Measurements from ENCODE around the gene PRICKLE1. TPM values are rescaled to one million over a fixed set of nuclear protein-coding genes. Genes with fewer than 3 reads are reported as not detected.

The PRICKLE1 gene
- total RNA-seq, 2 donors from 2014 or later, result 3.6 to 4.7 TPM

- no peaks in the 10 kb centered on the region for H3K36me3 ChIP-seq (replicated peaks in 1 of 2; ENCODE audit: insufficient read depth in 1 of 2, low read depth in 2 of 2)
- ATAC-seq (no peak), DNase-seq (no peak)
- H3K9me3 ChIP-seq, result no peaks in the 10 kb centered on the region
- TF ChIP-seq CTCF (IDR thresholded peaks at IDR 0.05) (no peak), POLR2A (IDR thresholded peaks at IDR 0.05) (no peak)
- H3K4me3 ChIP-seq, result no peak overlapping the region
- intact Hi-C loops (cut with DNase I), result no loop called here
- H3K27ac ChIP-seq, result no peak overlapping the region
- H3K27me3 ChIP-seq, result no peaks in the 10 kb centered on the region
- 93 to 94% methylated on average over 4 of the region's 4 CpGs for WGBS, 2 donors
- no peaks in the 10 kb centered on the region for H3K4me1 ChIP-seq
These were observed 92.7 kb downstream of the PRICKLE1 start for GRCh38 chr12:42496886-42497285.

DNA sequence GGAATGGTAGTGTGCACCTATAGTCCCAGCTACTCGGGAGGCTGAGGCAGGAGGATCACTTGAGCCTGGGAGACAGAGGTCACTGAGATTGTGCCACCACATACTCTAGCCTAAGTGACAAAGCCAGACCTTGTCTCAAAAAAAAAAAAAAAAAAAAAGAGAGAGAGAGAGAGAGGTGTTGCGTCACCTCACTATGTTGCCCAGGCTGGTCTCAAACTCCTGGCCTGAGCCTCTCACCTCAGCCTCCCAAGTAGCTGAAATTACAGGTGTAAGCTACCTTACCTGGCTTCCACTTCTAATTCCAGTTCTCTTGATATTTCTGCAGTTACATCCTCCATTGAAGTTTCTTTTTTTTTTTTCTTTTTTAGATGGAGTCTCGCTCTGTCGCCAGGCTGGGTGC lies 94.3 kb downstream of the PRICKLE1 start:
- Histone ChIP-seq H3K4me1 (no peaks in the 10 kb centered on the region), H3K27me3 (no peaks in the 10 kb centered on the region), H3K4me3 (no peak overlapping the region), H3K9me3 (no peaks in the 10 kb centered on the region), H3K36me3 (replicated peaks in 1 of 2; ENCODE audit: insufficient read depth in 1 of 2, low read depth in 2 of 2) (no peaks in the 10 kb centered on the region), H3K27ac (no peak overlapping the region)
- no peak for DNase-seq
- no peak for ATAC-seq
- TF ChIP-seq CTCF (IDR thresholded peaks at IDR 0.05) (no peak), POLR2A (IDR thresholded peaks at IDR 0.05) (no peak)
- WGBS, 2 donors, result 81 to 96% methylated on average over 4 of the region's 4 CpGs
- intact Hi-C loops (cut with DNase I), result no loop called here

DNA sequence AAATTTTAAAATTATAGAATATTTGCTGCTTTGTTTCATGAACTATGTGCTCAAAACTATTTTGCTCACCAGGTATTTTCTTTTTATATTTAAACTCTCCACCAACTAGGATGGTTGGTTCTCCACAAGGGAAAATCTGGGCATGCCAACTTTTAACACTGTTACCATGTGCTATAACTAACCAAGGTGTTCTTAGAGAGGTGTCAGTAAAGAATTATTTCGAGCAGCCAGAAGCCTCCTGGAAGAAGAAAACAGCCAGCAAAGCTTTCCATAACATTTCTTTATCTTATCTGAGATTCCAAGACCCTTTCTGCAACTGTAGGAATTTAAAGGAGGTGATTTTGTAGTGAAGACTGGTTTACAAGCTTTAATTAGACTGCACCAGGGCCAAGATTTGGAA lies 97.3 kb downstream of the PRICKLE1 start:
- Histone ChIP-seq H3K27me3 (no peaks in the 10 kb centered on the region), H3K36me3 (replicated peaks in 1 of 2; ENCODE audit: insufficient read depth in 1 of 2, low read depth in 2 of 2) (no peaks in the 10 kb centered on the region), H3K4me3 (no peak overlapping the region), H3K27ac (no peak overlapping the region), H3K4me1 (no peaks in the 10 kb centered on the region), H3K9me3 (no peaks in the 10 kb centered on the region)
- ATAC-seq (no peak), DNase-seq (no peak)
- intact Hi-C loops (cut with DNase I), result no loop called here
- no peak for TF ChIP-seq POLR2A (IDR thresholded peaks at IDR 0.05)
- no peak for TF ChIP-seq CTCF (IDR thresholded peaks at IDR 0.05)
- WGBS, 2 donors, result 58 to 63% methylated on average over 1 of the region's 1 CpG

DNA sequence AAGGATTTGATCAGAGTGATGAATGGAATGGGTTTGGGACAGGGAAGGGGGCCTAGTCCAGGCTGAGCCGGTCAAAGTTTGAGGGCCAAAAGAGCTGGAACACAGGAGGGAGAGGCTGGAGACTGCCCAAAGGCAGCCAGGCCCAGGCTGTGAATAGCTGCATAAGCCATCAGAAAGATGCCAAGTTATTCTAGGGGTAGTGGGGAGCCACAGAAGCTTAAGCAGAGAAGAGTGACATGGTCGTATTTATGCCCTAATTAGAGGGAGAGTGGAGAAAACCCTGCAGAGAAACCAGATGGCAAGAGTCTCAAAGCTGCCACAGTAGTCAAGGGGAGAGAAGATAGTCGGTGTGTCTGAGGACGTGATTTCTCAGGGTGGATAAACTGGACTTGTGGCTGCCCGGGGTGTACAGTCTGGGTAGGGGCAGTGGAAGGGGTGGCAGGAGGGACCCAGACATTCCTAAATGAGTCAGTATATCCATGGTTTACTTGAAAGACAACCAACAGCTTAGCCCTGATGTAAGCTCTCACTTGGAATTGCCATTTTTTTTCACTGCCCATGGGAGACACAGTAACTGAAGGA lies 99.2 kb downstream of the PRICKLE1 start:
- no peak overlapping the region for H3K4me3 ChIP-seq
- H3K36me3 ChIP-seq (replicated peaks in 1 of 2; ENCODE audit: insufficient read depth in 1 of 2, low read depth in 2 of 2), result no peaks in the 10 kb centered on the region
- DNase-seq, result no peak
- no peaks in the 10 kb centered on the region for H3K9me3 ChIP-seq
- no peaks in the 10 kb centered on the region for H3K27me3 ChIP-seq
- intact Hi-C loops (cut with DNase I), result no loop called here
- H3K4me1 ChIP-seq, result no peaks in the 10 kb centered on the region
- ATAC-seq, result no peak
- WGBS, 2 donors, result 85 to 91% methylated on average over 5 of the region's 5 CpGs
- H3K27ac ChIP-seq, result no peak overlapping the region
- no peak for TF ChIP-seq CTCF (IDR thresholded peaks at IDR 0.05)
- TF ChIP-seq POLR2A (IDR thresholded peaks at IDR 0.05), result no peak

DNA sequence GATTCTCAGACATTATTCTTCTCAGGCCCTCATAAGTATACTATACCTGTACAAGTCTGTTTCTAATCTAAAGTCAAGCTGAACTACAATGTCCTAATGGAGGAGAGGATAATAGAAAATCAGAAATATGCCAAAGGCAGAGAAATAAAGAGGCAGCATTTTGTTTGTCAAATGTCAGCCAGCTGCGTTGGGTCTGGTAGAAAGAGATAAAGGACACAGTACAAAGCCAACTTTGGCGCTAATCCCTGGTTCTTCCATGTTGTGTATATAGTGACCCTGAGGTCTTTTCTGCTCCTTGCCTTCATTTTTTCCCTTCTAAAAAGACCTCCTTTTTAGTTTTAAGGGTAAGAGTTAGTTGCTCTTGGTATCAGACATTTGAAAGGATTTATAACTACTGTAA lies 103.1 kb downstream of the PRICKLE1 start:
- H3K36me3 ChIP-seq (replicated peaks in 1 of 2; ENCODE audit: insufficient read depth in 1 of 2, low read depth in 2 of 2), result no peaks in the 10 kb centered on the region
- no peak for DNase-seq
- no peak overlapping the region for H3K27ac ChIP-seq
- 23 to 31% methylated on average over 2 of the region's 2 CpGs for WGBS, 2 donors
- H3K4me3 ChIP-seq, result no peak overlapping the region
- TF ChIP-seq CTCF (IDR thresholded peaks at IDR 0.05) (no peak), POLR2A (IDR thresholded peaks at IDR 0.05) (no peak)
- peaks cover 14% of the 10 kb centered on the region for H3K4me1 ChIP-seq
- ATAC-seq, result no peak
- intact Hi-C loops (cut with DNase I), result loop anchor here (10.0 kb wide), 1 partner anchor 108 kb away; no protein-coding TSS in a partner anchor
- no peaks in the 10 kb centered on the region for H3K27me3 ChIP-seq
- H3K9me3 ChIP-seq, result no peaks in the 10 kb centered on the region

Data from body of pancreas (tissue), 4 donors.